NB4 (cell line): ENCODE data around the gene ITPK1.

Experiments used
- CTCF ChIP-seq: IDR thresholded peaks from one replicate; pipeline ENCODE4 v1.5.1; 2012; ENCODE audit warnings: low read depth, low read length
- MAX ChIP-seq: IDR thresholded peaks from 2 replicates; pipeline ENCODE4 v1.6.1; 2011; ENCODE audit warnings: low read depth, low read length
- POLR2A ChIP-seq: IDR thresholded peaks from 2 replicates; pipeline ENCODE4 v1.6.1; 2011; ENCODE audit warnings: mild to moderate bottlenecking; ENCODE audit not compliant: insufficient read length; ENCODE audit errors: extremely low read depth

- TF ChIP-seq CTCF (peak; percentile 37), POLR2A (no peak), MAX (no peak)
These were observed 16.8 kb upstream of the ITPK1 start for GRCh38 chr14:93132472-93133065.
